Measurements from ENCODE around the gene OR5H2.

The OR5H2 gene

DNA sequence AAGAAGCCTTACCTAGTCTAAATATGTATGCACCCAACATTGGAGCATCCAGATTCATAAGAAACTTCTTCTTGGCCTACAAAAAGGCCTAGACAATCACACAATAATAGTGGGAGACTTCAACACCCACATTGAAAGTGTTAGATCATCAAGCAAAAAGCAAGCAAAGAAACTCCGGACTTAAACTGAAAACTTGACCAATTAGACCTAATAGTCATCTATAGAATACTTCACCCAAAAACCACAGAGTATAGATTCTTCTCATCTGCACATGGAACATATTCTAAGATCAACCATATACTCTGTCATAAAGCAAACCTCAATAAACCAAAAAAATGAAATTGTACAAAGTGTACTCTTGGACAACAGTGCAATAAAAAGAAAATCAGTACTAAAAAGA lies 49.0 kb downstream of the OR5H2 start:
- DNase-seq (ENCODE audit: low read depth, low spot score): no peak

Data from brain pericyte (primary cell).